HG03060 (cell line): ENCODE data around the gene TM4SF5.
"Not testable (repeated sequence)": the region's sequence is repeated elsewhere in the genome, so short reads cannot be mapped to it uniquely, and the experiment has no call there.

ENCODE experiments used
- ATAC-seq: cut with Tn5 transposase; IDR thresholded peaks from one replicate; pipeline ENCODE4 v1.9.1; 2021; ENCODE audit warnings: low read depth, moderate number of reproducible peaks; ENCODE audit not compliant: unreplicated experiment

The TM4SF5 gene

DNA sequence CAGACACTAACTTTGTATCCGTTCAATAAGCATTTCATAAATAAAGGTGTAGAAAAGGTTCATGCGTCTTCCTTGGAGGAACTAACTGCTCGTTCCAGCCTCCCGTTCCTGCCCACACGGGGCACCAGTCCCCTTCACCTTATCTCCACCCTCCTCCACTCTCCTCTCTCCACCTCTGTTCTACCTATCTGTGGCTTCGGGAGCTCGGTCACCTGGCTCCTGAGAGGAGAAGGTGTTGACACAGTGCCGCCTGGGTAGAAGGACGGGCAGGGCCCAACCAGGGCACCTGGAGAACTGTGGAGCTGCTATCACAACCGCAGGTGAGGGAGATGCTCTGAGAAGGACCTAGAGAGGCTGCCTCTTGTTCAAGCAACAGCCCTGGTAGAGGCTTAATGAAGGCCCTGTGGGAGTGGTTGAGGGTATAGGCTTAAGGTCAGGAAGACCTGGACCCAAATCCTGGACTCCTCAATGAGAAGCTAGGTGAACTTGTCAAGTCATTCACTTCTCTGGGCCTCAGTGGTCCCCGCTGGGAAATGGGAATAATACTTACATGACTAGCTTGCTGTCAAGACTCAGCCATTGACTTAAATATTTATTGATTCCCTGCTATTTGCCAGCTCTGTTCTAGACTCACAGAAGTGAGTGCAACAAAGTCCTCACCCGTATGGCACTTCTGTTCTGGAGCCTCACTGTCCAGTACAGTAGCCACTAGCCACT, 51.8 kb downstream of the TM4SF5 start:
- no peak for ATAC-seq

DNA sequence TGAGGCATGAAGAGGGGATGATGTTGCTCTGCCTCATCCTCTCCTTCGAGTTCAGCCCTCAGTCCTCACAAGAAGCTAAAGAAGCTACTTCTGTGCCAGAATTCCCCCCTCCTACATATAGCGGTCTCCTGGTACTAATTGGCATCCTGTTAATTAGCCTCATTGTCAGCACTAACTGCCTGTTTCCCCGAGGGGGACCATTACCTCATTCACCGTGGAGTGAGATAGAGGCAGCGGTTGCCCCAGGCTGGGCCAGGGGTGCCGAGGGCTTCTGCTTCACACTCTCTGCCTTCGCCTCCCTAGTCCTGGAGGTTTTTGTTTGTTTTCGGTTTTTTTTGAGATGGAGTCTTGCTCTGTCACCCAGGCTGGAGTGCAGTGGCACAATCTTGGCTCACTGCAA, 55.7 kb downstream of the TM4SF5 start:
- ATAC-seq, result no peak

DNA sequence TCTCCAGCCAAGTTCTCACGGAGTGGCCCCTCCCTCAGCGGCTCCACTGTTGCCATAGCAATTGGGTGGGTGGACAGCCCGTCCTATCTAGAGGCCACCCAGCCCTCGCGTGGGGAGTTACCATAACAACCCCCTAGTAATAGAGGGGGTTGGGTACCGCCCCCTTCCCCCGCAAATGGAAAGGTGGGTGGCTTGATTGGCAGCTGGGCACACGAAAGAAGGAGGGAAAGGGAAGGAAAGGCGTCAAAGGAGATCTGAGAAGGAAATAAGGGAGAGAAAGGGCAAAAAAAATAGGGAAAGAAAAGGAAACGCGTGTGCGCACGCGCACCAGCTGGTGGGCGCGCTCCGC, 61.1 kb downstream of the TM4SF5 start:
- not testable (repeated sequence) for ATAC-seq
